Osteocyte (in vitro differentiated cells): ENCODE data around the gene STXBP6. TPM values are rescaled to one million over a fixed set of nuclear protein-coding genes. Genes with fewer than 3 reads are reported as not detected.

Experiments used
- DNase-seq: peaks from one replicate; pipeline ENCODE4 v3.0.0; 2021; ENCODE audit warnings: mixed read lengths; ENCODE audit not compliant: unreplicated experiment; ENCODE audit errors: extremely low spot score
- H3K27ac Mint-ChIP-seq: one replicate; pipeline ENCODE4 v1.8.0; 2021; ENCODE audit warnings: mild to moderate bottlenecking, mixed read lengths; ENCODE audit not compliant: unreplicated experiment
- H3K27me3 Mint-ChIP-seq: one replicate; pipeline ENCODE4 v1.8.0; 2021; ENCODE audit warnings: mixed read lengths; ENCODE audit not compliant: unreplicated experiment
- H3K36me3 Mint-ChIP-seq: one replicate; pipeline ENCODE4 v1.8.0; 2021; ENCODE audit warnings: mixed read lengths; ENCODE audit not compliant: unreplicated experiment
- H3K4me1 Mint-ChIP-seq: one replicate; pipeline ENCODE4 v1.8.0; 2021; ENCODE audit warnings: mixed read lengths; ENCODE audit not compliant: unreplicated experiment
- H3K4me3 Mint-ChIP-seq: one replicate; pipeline ENCODE4 v1.8.0; 2021; ENCODE audit warnings: mild to moderate bottlenecking, moderate library complexity, mixed read lengths; ENCODE audit not compliant: unreplicated experiment
- H3K9me3 Mint-ChIP-seq: one replicate; pipeline ENCODE4 v1.8.0; 2021; ENCODE audit warnings: mixed read lengths; ENCODE audit not compliant: unreplicated experiment
- CTCF ChIP-seq: fragments of 200-600 bp; sonication (generic); IDR thresholded peaks from 2 replicates; pipeline ENCODE4 v1.5.0; 2021; ENCODE audit warnings: antibody characterized with exemption, mild to moderate bottlenecking, moderate library complexity
- total RNA-seq: library from RNA; stranded (reverse); gene quantifications from 2 replicates; pipeline ENCODE4 v1.2.1, GENCODE V29; 2021

STXBP6 gene
- total RNA-seq, 1 donor from 2014 or later, result 6.4 TPM

DNA sequence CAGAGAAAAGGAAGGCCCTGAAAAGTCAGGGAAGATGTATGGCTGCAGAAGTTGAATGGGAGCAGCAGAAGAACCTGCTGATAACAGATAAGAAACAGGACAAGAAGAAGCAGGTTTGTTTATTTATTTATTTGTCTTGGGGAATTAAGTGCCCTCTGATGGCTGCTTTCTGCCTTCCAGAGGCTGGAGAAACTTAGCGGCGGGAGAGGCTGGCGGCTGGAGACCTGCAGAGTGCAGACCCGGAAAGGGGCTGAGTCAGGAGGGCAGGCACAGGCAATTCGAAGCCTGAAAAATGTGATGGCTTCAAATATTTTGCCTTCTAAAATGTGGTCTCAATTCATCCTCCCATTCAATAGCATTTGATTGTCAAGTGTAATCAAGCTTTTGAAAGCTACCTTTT is 247.7 kb downstream of the STXBP6 start:
- TF ChIP-seq CTCF, result no peak
- H3K27me3 Mint-ChIP-seq, result peaks cover 26% of the 10 kb centered on the region
- H3K27ac Mint-ChIP-seq, result no peak overlapping the region
- H3K9me3 Mint-ChIP-seq, result peaks cover 5% of the 10 kb centered on the region
- H3K4me1 Mint-ChIP-seq, result no peaks in the 10 kb centered on the region
- no peak for DNase-seq
- no peaks in the 10 kb centered on the region for H3K36me3 Mint-ChIP-seq
- no peak overlapping the region for H3K4me3 Mint-ChIP-seq

GRCh38 chr14:24801024-24801423 is 248.9 kb downstream of the STXBP6 start:
- no peak for TF ChIP-seq CTCF
- Mint-ChIP-seq H3K4me3 (no peak overlapping the region), H3K27me3 (peaks cover 24% of the 10 kb centered on the region), H3K27ac (no peak overlapping the region), H3K4me1 (no peaks in the 10 kb centered on the region), H3K9me3 (peaks cover 5% of the 10 kb centered on the region), H3K36me3 (no peaks in the 10 kb centered on the region)
- no peak for DNase-seq

DNA sequence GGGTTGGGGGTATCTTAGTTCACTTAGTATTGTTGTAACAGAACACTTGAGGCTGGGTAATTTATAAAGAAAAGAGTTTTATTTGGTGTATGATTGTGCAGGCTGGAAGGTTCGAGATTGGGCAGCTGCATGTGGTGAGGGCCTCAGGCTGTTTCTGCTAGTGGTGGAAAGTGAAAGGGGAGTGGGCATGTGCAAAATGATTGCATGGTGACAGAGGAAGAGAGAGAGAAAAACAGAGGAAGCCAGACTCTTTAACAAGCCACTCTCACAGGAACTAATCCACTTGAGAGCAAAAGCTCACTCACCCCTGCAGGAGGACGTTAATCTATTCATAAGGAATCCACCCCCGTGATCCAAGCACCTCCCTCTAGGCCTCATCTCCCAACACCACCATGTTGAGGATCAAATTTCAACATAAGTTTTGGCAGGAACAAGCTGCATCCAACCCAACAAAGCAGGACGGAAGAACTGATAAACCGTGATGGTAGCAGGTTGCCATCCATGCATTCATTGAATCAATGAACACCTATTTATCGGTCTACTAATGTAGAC is 251.0 kb downstream of the STXBP6 start:
- Mint-ChIP-seq H3K4me3 (no peak overlapping the region), H3K4me1 (no peaks in the 10 kb centered on the region), H3K36me3 (no peaks in the 10 kb centered on the region), H3K27ac (no peak overlapping the region), H3K9me3 (peaks cover 5% of the 10 kb centered on the region), H3K27me3 (peaks cover 29% of the 10 kb centered on the region)
- no peak for DNase-seq
- no peak for TF ChIP-seq CTCF

DNA sequence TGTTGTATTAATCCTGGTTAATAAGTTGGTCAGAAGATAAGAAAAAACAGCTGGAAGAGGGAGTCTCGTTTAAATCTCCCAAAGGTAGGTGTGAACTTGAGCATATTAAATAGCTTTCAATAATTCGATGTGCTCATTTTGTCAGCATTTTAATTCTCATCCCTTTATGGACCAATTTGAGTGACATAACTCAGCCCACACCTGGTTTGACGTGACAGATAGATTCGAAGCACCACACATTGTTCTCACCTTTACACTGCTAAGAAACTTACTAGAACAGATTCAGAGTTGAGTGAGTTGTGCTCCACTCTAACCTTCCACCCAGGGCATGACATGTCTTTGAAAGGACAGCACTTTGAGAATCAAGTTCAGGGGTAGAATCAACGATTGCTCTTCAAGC is 254.5 kb downstream of the STXBP6 start:
- Mint-ChIP-seq H3K27ac (no peak overlapping the region), H3K36me3 (no peaks in the 10 kb centered on the region), H3K27me3 (peaks cover 14% of the 10 kb centered on the region), H3K4me3 (no peak overlapping the region), H3K4me1 (no peaks in the 10 kb centered on the region), H3K9me3 (peaks cover 5% of the 10 kb centered on the region)
- no peak for TF ChIP-seq CTCF
- no peak for DNase-seq

DNA sequence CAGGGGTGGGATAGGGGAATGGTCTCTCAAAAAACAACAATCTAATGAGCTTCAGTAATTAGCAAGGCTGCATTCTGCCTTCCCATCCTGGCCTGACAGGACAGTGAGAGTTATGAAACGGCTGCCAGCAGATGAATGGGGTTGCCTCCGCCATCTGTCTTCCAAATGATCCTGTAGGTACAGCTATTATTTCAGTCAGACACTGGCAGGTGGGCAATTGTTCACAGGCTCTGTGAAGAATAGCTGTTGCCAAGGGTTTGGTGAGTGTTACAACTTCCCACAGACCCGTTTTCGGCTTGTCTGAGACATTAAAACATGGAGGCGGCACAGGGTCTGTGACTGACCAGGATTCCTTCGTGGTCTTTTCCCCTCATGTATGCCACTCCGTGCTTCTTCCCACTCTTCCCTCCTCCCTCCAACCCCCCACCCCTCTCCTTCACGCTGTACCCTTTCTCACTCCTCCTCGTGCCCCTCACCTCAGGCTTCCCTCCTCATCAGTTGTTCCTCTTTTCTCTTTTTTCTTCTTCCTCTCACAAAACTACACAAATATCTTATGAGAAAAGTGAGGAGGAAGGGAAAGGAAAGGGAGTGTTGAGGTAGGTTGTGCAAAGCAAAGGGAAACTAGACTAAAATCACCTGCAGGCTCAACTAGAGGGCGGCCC is 255.2 kb downstream of the STXBP6 start:
- H3K27me3 Mint-ChIP-seq, result peaks cover 12% of the 10 kb centered on the region
- H3K4me3 Mint-ChIP-seq, result no peak overlapping the region
- TF ChIP-seq CTCF, result no peak
- DNase-seq, result no peak
- H3K27ac Mint-ChIP-seq, result no peak overlapping the region
- H3K9me3 Mint-ChIP-seq, result peaks cover 5% of the 10 kb centered on the region
- no peaks in the 10 kb centered on the region for H3K36me3 Mint-ChIP-seq
- H3K4me1 Mint-ChIP-seq, result no peaks in the 10 kb centered on the region
